GM12872 (cell line): ENCODE results near the gene SRD5A2.

ENCODE experiments used
- CTCF ChIP-seq: IDR thresholded peaks from 3 replicates; pipeline ENCODE4 v1.5.1; 2011; ENCODE audit warnings: low read depth, mild to moderate bottlenecking, low read length, moderate library complexity; ENCODE audit not compliant: insufficient read depth

SRD5A2 gene

GRCh38 chr2:31523871-31524492, 56.8 kb downstream of the SRD5A2 start:
- peak; percentile 77 for TF ChIP-seq CTCF

- TF ChIP-seq CTCF = no peak
These were observed 58.0 kb downstream of the SRD5A2 start for GRCh38 chr2:31522786-31523185.

GRCh38 chr2:31517442-31518203, 63.1 kb downstream of the SRD5A2 start:
- TF ChIP-seq CTCF = no peak

- TF ChIP-seq CTCF = no peak
These were observed 65.2 kb downstream of the SRD5A2 start for GRCh38 chr2:31515586-31515985.

GRCh38 chr2:31513553-31513952, 67.2 kb downstream of the SRD5A2 start:
- no peak for TF ChIP-seq CTCF

GRCh38 chr2:31511376-31511775, 69.4 kb downstream of the SRD5A2 start:
- no peak for TF ChIP-seq CTCF

GRCh38 chr2:31505111-31505510, 75.6 kb downstream of the SRD5A2 start:
- no peak for TF ChIP-seq CTCF
